ENCODE measurements around the gene SLC7A6OS.

Gene SLC7A6OS

DNA sequence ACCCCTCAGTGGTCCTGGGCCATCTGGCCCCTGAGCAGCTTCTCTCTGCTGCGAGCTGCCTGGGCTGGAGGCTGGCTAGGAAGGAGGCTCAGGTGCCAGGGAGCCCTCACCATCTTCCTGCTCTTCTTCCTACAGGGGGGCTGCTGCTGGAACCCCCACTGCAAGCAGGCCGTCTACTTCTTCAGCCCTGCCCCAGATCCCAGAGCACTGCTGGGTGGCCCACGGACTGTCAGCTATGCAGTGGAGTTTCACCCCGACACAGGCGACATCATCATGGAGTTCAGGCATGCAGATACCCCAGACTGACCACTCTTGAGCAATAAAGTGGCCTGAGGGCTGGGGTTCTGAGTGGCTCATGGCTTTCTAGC lies 46.2 kb upstream of the SLC7A6OS start:
- ChIA-PET POLR2A (no interaction called here), CTCF (no interaction called here)
- TF ChIP-seq TCF7L2 (IDR thresholded peaks at IDR 0.05; ENCODE audit: borderline replicate concordance, low read depth, low read length) (no peak), SALL2 (tag by site-specific recombination; IDR thresholded peaks at IDR 0.05; ENCODE audit: borderline replicate concordance) (no peak), ZNF24 (tag by site-specific recombination; IDR thresholded peaks at IDR 0.05) (no peak), FEZF1 (tag by site-specific recombination; IDR thresholded peaks at IDR 0.05) (no peak), ZNF248 (tag by site-specific recombination; IDR thresholded peaks at IDR 0.05) (no peak), GLI2 (tag by site-specific recombination; IDR thresholded peaks at IDR 0.05; ENCODE audit: borderline replicate concordance, low read depth) (no peak), ZNF701 (tag by site-specific recombination; IDR thresholded peaks at IDR 0.05) (no peak), MYNN (tag by site-specific recombination; IDR thresholded peaks at IDR 0.05; ENCODE audit: borderline replicate concordance) (no peak), ZBTB17 (tag by site-specific recombination; IDR thresholded peaks at IDR 0.05) (no peak), ZNF19 (tag by site-specific recombination; IDR thresholded peaks at IDR 0.05; ENCODE audit: low read depth) (no peak), ZNF433 (tag by site-specific recombination; IDR thresholded peaks at IDR 0.05; ENCODE audit: low read depth) (no peak), YY2 (tag by site-specific recombination; IDR thresholded peaks at IDR 0.05) (no peak), ZNF514 (tag by site-specific recombination; IDR thresholded peaks at IDR 0.05) (no peak), ZNF121 (tag by site-specific recombination; IDR thresholded peaks at IDR 0.05) (no peak), ZFP3 (tag by site-specific recombination; IDR thresholded peaks at IDR 0.05; ENCODE audit: low read depth) (no peak), ZNF626 (tag by site-specific recombination; IDR thresholded peaks at IDR 0.05) (no peak)
- TF ChIP-seq, protein P1, sequence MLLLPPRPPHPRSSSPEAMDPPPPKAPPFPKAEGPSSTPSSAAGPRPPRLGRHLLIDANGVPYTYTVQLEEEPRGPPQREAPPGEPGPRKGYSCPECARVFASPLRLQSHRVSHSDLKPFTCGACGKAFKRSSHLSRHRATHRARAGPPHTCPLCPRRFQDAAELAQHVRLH (tag by site-specific recombination; IDR thresholded peaks at IDR 0.05), result no peak
- TF ChIP-seq, protein P2, sequence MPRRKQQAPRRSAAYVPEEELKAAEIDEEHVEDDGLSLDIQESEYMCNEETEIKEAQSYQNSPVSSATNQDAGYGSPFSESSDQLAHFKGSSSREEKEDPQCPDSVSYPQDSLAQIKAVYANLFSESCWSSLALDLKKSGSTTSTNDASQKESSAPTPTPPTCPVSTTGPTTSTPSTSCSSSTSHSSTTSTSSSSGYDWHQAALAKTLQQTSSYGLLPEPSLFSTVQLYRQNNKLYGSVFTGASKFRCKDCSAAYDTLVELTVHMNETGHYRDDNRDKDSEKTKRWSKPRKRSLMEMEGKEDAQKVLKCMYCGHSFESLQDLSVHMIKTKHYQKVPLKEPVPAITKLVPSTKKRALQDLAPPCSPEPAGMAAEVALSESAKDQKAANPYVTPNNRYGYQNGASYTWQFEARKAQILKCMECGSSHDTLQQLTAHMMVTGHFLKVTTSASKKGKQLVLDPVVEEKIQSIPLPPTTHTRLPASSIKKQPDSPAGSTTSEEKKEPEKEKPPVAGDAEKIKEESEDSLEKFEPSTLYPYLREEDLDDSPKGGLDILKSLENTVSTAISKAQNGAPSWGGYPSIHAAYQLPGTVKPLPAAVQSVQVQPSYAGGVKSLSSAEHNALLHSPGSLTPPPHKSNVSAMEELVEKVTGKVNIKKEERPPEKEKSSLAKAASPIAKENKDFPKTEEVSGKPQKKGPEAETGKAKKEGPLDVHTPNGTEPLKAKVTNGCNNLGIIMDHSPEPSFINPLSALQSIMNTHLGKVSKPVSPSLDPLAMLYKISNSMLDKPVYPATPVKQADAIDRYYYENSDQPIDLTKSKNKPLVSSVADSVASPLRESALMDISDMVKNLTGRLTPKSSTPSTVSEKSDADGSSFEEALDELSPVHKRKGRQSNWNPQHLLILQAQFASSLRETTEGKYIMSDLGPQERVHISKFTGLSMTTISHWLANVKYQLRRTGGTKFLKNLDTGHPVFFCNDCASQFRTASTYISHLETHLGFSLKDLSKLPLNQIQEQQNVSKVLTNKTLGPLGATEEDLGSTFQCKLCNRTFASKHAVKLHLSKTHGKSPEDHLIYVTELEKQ (tag by site-specific recombination; IDR thresholded peaks at IDR 0.05; ENCODE audit: borderline replicate concordance), result no peak
- TF ChIP-seq, protein P3, sequence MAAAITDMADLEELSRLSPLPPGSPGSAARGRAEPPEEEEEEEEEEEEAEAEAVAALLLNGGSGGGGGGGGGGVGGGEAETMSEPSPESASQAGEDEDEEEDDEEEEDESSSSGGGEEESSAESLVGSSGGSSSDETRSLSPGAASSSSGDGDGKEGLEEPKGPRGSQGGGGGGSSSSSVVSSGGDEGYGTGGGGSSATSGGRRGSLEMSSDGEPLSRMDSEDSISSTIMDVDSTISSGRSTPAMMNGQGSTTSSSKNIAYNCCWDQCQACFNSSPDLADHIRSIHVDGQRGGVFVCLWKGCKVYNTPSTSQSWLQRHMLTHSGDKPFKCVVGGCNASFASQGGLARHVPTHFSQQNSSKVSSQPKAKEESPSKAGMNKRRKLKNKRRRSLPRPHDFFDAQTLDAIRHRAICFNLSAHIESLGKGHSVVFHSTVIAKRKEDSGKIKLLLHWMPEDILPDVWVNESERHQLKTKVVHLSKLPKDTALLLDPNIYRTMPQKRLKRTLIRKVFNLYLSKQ (tag by site-specific recombination; IDR thresholded peaks at IDR 0.05; ENCODE audit: borderline replicate concordance), result no peak
- Histone ChIP-seq H3K9me3 (ENCODE audit: control insufficient read depth, insufficient read depth, low read depth, low read length) (no peaks in the 10 kb centered on the region), H3K4me1 (ENCODE audit: control insufficient read depth, insufficient read depth, low read length) (no peaks in the 10 kb centered on the region), H3K4me3 (ENCODE audit: low read depth, low read length) (no peak overlapping the region), H3K27ac (ENCODE audit: extremely low read depth, low read depth, low read length) (no peak overlapping the region), H3K36me3 (ENCODE audit: control insufficient read depth in 2 of 2, insufficient read depth in 1 of 2, low read length in 2 of 2) (peaks cover 0 to 67% of the 10 kb centered on the region in 2 experiments; a peak in 1 of 3 replicates)

DNA sequence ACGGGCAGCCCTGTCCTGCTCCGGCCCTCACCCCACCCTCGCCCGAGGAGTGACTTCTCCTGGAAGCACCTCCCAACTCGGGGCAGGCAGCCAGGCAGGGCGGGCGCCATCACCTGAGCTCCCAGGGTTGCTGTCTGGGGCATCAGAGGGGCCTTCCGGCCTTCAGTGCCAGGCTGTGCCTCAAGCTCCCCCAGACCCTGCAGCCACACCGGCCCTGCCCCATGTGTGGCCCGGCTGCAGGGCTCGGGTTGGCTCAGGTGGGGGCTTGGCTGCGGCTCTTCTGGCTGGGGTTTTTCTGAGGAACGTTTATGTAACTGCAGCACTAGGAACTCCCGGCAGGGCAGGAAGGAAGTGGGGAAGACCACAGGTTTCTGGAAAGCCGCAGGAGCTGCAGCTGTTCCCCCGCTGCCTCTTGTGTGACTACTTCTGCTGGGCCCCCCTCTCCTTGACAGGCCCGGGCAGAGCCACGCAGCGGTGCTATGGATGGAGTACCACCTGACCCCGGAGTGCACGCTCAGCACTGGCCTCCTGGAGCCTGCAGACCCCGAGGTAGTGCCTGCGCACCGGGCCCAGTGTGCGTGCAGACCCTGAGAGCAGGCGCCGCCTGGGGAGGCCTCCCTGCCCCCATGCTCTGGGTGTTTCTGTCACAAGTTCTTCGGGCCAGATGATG lies 45.6 kb upstream of the SLC7A6OS start:
- Histone ChIP-seq H3K36me3 (ENCODE audit: control insufficient read depth in 2 of 2, insufficient read depth in 1 of 2, low read length in 2 of 2) (peaks cover 0 to 72% of the 10 kb centered on the region in 2 experiments; a peak in 1 of 3 replicates), H3K4me1 (ENCODE audit: control insufficient read depth, insufficient read depth, low read length) (no peaks in the 10 kb centered on the region), H3K27ac (ENCODE audit: extremely low read depth, low read depth, low read length) (no peak overlapping the region), H3K4me3 (ENCODE audit: low read depth, low read length) (no peak overlapping the region), H3K9me3 (ENCODE audit: control insufficient read depth, insufficient read depth, low read depth, low read length) (no peaks in the 10 kb centered on the region)
- ChIA-PET POLR2A (interaction anchor here (0.8 kb wide), 1 partner anchor 45 kb away, joined by 5 read pairs; the partner anchor contains the start of genes PRMT7 and SLC7A6OS), CTCF (interaction anchor here (0.7 to 1.1 kb wide), 2 partner anchors 27 to 51 kb away, joined by 3 read pairs; no protein-coding TSS in a partner anchor)
- TF ChIP-seq KLF8 (tag by site-specific recombination; IDR thresholded peaks at IDR 0.05) (no peak), ZFHX2 (tag by site-specific recombination; conservative IDR thresholded peaks at IDR 0.05) (no peak)
- TF ChIP-seq, protein P4, sequence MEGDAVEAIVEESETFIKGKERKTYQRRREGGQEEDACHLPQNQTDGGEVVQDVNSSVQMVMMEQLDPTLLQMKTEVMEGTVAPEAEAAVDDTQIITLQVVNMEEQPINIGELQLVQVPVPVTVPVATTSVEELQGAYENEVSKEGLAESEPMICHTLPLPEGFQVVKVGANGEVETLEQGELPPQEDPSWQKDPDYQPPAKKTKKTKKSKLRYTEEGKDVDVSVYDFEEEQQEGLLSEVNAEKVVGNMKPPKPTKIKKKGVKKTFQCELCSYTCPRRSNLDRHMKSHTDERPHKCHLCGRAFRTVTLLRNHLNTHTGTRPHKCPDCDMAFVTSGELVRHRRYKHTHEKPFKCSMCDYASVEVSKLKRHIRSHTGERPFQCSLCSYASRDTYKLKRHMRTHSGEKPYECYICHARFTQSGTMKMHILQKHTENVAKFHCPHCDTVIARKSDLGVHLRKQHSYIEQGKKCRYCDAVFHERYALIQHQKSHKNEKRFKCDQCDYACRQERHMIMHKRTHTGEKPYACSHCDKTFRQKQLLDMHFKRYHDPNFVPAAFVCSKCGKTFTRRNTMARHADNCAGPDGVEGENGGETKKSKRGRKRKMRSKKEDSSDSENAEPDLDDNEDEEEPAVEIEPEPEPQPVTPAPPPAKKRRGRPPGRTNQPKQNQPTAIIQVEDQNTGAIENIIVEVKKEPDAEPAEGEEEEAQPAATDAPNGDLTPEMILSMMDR (tag by site-specific recombination; IDR thresholded peaks at IDR 0.05), result no peak

All from HEK293 (cell line).